Fibroblast of pulmonary artery (primary cell): Measurements from ENCODE around the gene SPIRE1.

Experiments
- DNase-seq: peaks from one replicate; pipeline ENCODE4 v3.0.0-alpha.2; 2010; ENCODE audit warnings: low read depth
- H3K4me3 ChIP-seq: replicated peaks from 2 replicates; pipeline ENCODE4 v1.5.1; 2011; ENCODE audit warnings: low read depth, mild to moderate bottlenecking, control low read depth, low read length, moderate library complexity
- CTCF ChIP-seq: IDR thresholded peaks from 2 replicates; pipeline ENCODE4 v1.5.1; 2011; ENCODE audit warnings: mild to moderate bottlenecking, control low read depth, low read length, inconsistent platforms; ENCODE audit errors: missing control alignments

Gene SPIRE1

GRCh38 chr18:12659904-12660605 is 2.1 kb upstream of the SPIRE1 start:
- DNase-seq, result peak; percentile 81
- H3K4me3 ChIP-seq, result no peak overlapping the region
- TF ChIP-seq CTCF, result peak; percentile 99

GRCh38 chr18:12658426-12659138 is 675 bp upstream of the SPIRE1 start:
- peak overlapping the region; percentile 73 for H3K4me3 ChIP-seq
- peak; percentile 48 for DNase-seq
- no peak for TF ChIP-seq CTCF

- TF ChIP-seq CTCF, result no peak
- peak; percentile 41 for DNase-seq
- peak overlapping the region; percentile 73 for H3K4me3 ChIP-seq
Measured at GRCh38 chr18:12656938-12657683, 796 bp downstream of the SPIRE1 start.

GRCh38 chr18:12656605-12656937 is 1.3 kb downstream of the SPIRE1 start:
- H3K4me3 ChIP-seq, result peak overlapping the region; percentile 73
- DNase-seq, result peak; percentile 45
- TF ChIP-seq CTCF, result no peak

- H3K4me3 ChIP-seq, result no peak overlapping the region
- no peak for TF ChIP-seq CTCF
Measured at GRCh38 chr18:12654971-12655370, 2.9 kb downstream of the SPIRE1 start.

GRCh38 chr18:12652861-12653401 is 5.0 kb downstream of the SPIRE1 start:
- TF ChIP-seq CTCF, result no peak
- no peak overlapping the region for H3K4me3 ChIP-seq
- DNase-seq, result peak; percentile 54

More at GRCh38 chr18:12654971-12655370, 2.9 kb downstream of the SPIRE1 start:
- no peak for DNase-seq
